ENCODE measurements around the gene NANOS3.

- TF ChIP-seq CTCF (IDR thresholded peaks at IDR 0.05; ENCODE audit: insufficient read depth, low read depth, low read length), result no peak
- no peak for TF ChIP-seq EZH2 (IDR thresholded peaks at IDR 0.05; ENCODE audit: insufficient read depth, low read length)
Measured at GRCh38 chr19:13864046-13864666, 12.8 kb upstream of the NANOS3 start.
